ENCODE measurements around the gene SLC9A3.
"Not testable (repeated sequence)": the region's sequence is repeated elsewhere in the genome, so short reads cannot be mapped to it uniquely, and the experiment has no call there.

Gene SLC9A3

DNA sequence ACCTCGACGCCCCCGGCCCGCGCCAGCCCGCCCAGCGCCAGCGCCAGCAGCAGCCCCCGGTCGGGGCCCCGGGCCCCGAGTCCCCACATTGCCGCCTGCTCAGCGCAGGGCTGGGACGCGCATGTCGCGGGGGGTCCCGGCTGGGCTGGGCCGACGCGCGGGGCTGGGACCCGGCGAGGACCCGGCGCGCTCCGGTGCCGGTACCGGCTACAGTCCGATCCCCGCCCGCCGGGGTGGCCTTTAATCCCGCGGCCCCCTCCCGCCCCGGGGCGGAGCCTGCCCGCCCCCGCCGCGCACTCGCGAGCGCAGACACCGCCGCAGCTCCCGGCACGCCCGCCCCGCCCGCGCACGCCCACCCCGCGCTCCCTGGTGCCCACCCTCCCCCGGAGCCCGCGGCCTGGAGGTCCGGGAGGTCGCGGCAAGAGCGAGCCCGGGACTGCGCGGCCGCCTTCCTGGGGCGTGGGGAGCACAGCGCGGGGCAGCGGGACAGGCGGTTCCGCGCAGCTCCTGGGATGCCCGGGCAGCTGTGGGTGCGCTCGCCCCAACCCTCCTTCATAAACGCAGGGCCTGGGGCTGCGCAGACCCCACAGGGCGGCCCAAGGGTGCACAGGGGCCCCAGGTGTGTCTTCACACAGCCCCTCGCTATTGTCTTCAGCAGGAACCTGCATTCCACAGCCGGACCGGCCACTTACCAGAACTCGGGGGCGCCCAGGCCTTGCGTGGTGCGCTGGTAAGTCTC lies at the start of gene SLC9A3:
Gene SLC9A3 (minus strand): TSS at position 216 of the 739 bp plus-strand sequence.
- no peak for DNase-seq (ENCODE audit: low read depth)

DNA sequence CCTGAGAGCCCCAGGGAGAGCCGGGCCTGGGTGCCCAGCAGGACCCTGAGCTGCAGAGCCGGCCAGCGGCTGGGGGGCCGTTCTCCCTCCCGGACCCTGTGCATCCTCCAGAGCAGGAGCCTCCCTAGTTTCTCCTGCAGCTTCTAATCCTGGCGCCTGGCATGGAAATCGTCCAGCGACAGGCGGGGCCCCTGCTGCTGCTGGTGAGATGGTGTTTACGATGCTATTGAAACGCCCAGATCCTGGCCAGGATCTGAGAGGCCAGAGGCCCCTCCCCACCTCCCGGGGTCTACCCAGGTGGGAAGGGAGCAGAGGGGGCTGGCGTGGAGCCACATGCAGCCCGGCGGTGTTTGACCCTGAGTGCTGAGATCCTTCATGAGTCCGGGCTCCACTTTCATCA lies 49.7 kb upstream of the SLC9A3 start:
- DNase-seq (ENCODE audit: low read depth), result no peak

DNA sequence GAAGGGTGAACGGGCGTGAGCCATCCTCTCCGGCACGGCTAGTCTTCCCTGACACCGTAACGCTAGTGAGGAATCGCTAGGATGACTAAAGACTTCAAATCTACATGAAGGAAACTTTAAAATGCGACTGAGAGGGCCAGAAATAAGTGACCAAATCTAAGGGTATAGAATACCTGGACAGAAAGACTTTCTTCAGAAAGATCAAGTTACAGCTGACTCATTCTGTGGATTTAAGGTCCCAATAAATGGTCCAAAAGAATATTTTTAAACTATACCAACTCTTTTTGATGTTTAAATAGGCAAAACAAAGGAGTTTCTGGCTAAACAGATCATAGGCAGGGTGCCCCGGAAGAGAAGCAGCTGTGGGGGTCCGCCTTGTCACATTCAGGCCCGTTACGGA lies 49.0 kb upstream of the SLC9A3 start:
- no peak for DNase-seq (ENCODE audit: low read depth)

DNA sequence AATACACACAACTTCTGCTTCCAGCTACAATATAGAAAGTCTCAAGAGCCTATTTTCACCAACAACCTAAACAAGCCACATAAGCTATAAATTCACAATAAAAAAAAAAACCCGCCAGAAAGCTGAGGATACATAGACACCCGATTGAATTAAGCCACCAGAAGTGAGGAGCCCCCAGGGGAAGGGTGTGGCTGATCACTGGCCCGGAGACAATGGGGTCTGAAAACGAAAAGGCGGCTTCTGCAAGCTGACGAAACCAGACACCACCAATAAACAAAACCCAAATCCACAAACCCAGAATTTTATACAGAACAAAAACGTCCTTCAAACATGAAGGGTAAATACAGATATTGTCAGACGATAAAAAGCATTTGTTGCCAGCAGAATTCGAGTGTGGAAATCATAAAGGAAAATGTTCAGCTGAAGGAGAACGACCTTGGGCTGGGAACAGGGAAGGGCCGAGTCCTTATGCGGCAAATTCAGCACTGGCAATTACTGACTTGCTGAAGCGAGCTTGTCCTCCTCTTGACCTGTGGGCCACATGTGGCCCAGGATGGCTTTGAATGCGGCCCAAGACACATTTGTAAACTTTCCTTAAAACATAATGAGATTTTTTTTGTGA lies 48.3 kb upstream of the SLC9A3 start:
- DNase-seq (ENCODE audit: low read depth), result no peak

DNA sequence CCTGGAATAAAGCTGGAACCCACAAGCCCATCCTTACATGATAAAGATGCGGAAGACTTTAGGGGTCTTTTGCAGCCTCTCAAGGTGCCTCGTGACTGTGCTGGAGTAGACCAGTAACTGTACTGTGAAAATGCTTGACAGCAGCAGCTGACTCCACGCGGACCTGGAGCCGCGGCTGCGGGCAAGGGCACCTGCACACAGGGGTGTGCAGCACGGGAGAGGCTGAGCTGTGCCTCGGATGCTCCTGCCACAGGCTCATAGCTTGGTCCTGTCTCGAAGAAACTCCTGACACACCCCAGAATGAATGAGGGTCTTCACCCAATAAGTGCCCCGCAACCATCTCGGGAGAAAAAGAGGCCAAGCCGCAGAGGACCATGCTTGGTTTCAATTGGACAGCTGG lies 47.5 kb upstream of the SLC9A3 start:
- DNase-seq (ENCODE audit: low read depth), result no peak

DNA sequence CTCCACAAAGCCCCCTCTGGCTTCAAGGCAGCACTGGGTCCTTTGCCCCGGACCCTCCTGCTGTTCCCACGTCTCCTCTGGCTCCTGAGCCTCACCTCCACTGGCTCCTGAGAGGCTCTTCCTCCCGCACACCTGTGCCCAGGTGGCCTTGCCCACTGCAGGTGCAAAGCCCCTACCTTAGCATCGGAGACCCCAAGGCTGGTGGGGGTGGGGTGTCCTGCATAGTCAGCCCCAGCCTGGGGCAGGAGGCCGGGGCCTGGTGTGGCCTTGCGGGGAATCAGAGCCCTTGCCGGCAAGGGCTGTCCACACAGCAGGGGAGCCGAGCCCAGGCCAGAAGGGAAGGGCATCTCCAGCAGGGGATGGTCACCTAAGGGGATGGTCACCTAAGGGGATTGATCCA lies 46.6 kb upstream of the SLC9A3 start:
- no peak for DNase-seq (ENCODE audit: low read depth)

DNA sequence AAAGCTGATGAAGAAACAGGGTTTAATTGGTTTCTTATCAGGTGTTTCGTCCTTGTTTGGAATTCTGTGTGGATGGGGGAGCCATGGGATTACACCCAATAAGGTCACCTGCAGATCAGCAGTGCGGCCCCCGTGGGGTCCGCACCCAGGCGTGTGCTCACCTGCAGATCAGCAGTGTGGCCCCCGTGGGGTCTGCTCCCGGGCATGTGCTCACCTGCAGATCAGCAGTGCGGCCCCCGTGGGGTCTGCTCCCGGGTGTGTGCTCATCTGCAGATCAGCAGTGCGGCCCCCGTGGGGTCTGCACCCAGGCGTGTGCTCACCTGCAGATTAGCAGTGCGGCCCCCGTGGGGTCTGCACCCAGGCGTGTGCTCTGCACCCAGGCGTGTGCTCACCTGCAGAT lies 46.2 kb upstream of the SLC9A3 start:
- DNase-seq (ENCODE audit: low read depth), result no peak

DNA sequence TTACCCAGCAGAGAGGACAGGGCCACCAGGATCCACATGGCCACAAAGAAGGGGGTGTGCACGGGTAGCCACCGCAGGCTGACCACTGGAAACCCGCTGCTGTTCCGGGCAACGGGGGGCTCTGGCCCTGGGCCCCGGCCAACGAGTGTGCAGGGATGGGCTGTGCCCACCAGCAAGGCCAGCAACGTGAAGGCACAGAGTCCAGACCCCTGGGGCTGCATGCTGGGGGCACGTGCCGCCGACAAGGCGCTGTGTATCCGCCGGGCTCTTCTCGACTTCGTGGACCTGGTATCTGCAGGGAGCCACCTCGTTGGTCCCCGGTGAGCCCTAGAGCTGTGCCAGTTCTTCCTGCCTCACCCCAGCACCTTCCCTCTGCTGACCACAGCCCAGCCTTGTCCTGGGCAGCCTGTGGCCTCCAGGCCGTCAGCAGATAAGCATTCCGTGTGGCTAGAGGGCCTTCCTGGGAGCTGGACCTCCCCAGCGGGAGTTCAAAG lies 45.7 kb upstream of the SLC9A3 start:
- DNase-seq (ENCODE audit: low read depth), result no peak

DNA sequence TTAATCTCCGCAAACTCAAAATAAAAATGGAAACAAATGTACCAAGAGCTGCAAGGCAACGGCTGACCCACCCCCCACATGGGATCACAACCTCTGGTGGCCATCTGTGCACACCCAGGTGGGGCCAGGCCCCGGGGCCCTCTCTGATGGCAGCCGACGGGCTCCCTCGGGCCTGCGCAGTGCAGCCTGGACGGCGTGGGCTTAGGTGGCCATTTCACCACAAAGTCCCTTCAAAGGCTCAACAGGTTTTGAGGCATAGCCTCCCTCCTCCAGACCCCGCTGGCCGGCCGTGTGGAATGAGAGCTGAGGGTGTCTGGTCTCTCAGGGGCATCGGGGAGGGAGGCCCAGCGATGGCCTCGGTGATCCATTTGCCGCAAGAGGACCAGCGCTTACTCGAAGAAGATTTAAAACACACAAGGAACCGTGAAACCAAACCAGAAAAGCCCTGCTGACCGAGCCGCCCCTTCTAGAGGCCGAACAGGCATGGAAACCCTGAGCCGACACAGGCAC lies 45.2 kb upstream of the SLC9A3 start:
- DNase-seq (ENCODE audit: low read depth), result no peak

DNA sequence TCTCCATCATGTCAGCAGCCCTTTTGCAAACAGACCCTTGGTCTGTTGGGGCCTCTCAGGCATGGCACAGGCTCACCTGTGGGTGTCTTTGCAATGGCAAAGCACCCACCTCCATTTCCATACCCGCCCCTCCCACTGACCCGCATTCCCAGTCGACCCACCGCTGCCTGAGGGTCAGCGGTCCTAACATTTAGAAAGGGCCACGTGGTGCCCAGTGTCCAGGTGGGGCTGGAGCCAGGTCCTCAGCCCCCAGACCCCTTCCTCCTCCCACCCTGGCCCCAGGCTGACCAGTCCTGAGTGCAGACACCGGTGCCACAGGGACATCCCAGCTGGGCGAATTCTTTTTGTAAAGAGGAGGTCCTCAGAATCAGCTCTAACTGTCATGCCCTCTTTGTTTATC lies 44.6 kb upstream of the SLC9A3 start:
- no peak for DNase-seq (ENCODE audit: low read depth)

DNA sequence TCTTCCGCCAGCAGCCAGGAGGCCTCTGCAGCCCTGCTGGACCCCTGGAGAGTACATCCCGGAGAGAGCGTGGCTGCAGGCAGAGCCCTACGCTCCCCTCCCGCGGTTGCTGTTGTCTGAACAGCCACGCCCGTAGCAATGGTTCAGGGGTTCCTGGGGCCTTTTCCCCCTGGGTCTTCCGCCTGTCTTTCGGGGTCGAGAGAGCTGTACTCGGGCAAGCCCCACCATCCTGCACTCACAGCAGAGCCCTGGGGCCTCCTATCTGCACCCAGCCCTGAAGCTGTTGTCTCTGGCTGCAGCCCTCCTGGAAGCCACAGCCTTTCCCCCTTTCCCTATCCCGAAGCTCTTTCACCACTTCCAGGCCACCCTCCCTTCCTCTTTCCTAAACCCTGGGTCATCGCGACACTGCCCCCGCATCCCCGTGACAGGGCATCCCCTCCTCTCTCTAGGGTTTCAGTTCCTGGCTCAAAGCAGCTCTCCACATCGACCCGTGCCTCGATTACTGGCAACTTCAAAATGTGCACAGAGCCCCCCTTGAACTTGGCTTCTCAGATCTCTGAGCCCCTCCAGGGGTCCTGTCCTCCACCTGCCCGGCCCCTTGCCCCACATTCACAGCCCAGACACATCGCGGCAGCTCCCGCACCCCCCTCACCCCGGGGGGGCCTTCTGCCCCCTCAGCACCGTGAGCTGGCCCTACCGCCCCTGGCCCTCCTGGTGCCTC lies 44.0 kb upstream of the SLC9A3 start:
- no peak for DNase-seq (ENCODE audit: low read depth)

DNA sequence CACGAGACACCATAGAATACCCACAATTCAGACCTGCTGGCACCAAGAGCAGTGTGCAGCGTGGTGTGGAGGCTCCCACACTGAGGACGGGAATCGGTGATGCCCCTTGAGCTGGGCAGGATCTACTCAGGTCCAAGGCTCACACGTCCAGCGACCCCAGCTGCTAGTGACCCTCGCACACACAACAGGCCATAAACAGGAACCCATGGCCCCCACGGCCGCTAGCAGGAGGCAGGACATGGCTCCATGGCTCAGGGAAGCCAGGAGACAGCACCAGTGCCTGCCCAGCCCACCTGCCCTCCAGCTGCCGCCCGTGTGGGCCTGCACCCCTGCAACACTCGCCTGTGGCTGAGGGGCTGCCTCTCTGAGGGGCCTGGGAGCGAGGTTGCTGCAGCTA lies 43.4 kb upstream of the SLC9A3 start:
- DNase-seq (ENCODE audit: low read depth), result no peak

DNA sequence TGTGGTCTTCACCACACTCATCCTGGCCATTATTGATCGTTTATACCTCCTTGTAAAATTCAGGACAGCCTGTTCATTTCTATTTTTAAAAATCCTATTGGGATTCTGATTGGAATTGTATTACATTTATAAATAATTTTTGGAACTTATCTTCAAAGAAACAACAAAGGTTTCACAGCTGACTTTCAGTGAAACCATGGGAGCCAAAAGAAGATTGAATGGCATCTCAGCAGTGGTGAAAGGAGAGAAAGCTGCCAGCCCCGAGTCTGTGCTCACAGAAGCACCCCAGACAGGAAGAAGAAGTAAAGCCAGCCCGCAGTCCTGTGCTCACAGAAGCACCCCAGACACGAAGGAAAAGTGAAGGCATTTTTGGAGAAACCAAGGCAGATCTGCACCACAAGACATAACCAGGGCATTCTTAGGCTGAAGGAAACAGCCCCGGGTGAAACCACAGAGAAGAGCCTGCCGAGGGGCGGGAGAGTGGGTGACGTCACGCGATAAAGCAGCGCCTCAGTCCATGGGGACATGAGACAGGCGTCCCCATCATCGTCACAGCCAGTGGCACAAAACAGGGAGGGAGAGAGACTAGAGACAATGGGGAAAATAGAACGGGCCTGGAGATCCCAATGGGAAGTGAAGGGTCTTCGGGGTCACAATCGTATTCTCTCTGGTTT lies 42.5 kb upstream of the SLC9A3 start:
- no peak for DNase-seq (ENCODE audit: low read depth)

DNA sequence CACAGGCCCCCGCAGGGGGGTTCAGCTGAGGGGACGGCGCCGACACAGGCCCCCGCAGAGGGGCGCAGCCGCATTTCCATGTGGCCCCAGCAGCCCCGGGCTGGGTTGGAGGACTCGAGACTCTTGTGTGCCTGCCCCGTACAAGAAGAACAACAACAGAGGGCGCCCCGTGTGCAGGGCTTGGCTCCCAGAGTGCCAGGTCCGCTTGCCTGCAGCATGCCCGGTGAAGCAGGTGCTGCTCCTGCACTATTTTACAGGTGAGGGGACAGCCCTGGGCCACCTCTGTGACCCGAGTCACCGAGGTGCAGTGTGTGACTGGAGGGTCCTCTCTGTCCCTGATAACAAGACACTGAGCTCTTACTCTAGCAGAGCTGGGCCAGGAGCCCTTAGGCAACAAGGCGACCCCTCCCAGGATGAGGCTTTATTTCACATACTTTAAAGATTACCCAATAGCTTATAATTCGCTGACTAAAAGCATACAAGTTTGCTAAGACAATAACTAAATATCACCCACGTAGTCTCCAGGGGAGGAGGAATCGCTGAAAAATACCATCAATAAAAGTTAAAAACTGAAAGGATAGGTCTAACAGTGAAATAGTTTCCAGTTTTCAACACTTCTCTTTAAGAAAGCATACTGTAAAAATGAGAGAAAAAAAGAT lies 41.7 kb upstream of the SLC9A3 start:
- no peak for DNase-seq (ENCODE audit: low read depth)

DNA sequence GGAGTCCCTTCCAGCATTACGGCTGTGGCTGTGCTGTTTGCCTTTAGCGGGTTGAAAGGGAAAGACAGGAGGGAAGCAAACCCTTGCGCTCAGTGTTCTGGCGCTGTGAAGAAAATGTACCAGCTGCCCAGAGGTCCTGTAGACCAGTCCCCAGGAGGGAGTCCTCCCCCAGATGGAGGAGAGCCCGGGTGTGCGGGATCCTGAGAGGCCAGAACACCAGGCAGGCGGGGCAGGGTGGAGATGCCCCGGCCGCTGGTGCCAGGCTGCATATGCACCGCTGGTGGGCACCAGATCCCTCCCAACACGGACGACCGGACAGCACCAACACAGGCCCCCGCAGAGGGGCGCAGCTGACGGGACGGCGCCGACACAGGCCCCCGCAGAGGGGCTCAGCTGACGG lies 37.2 kb upstream of the SLC9A3 start:
- no peak for DNase-seq (ENCODE audit: low read depth)

DNA sequence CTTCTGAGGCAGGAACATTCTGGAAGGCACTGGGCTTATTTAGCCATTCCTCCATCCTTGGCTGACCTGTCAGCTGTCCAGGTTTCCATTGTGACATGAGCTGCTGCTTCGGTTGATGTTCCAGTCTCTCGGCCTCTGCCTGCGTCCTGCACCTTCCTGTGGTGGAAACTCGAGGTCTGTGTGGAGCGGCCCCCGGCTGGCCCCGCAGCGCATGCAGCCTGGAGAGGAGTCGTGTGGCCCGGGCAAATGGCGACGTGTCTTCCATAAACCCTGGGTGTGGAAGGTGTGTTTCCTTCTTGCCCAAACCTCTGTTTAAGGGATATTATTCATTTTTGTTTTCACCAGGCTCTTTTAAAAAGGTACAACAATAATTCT lies 36.5 kb upstream of the SLC9A3 start:
- DNase-seq (ENCODE audit: low read depth), result no peak

DNA sequence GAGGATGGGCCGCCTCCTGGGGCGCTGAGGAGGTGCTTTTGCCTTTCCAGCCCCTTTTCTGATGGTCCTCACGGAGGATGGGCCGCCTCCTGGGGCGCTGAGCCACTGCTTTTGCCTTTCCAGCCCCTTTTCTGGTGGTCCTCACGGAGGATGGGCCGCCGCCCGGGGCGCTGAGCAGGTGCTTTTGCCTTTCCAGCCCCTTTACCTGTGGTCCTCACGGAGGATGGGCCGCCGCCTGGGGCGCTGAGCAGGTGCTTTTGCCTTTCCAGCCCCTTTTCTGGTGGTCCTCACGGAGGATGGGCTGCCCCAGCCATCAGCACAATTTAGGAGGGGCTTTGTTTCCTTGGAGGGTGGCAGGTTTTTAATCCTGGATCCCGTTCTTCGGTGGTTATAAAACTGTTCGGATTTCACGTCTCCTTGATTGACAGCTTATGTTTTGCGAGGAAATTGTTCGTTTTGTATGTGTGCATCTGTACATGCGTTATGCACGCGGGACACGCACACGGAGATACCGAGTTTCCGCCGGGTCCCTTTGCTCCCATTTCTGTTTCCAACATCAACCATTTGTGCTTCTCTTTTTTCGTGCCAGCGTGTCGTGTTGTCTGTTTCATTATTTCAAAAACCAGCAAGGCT lies 34.7 kb upstream of the SLC9A3 start:
- no peak for DNase-seq (ENCODE audit: low read depth)

DNA sequence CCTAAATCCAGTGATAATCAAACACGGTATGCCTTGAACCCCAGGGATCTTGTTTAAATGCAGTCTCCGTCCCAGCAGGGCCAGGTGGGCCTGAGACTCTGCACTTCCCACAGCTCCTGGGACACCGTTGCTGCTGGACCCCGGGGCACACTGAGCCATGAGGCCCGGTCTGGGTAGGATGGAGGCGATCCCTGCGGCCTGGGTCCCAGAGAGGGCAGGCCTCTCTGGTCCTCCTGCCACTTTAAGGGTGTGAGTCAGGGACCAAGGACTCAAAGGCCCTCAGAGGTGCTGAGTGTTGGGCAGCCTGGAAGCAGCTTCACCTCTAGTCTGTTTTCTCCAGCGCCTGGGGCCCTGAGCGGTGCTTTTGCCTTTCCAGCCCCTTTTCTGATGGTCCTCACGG lies 34.1 kb upstream of the SLC9A3 start:
- no peak for DNase-seq (ENCODE audit: low read depth)

DNA sequence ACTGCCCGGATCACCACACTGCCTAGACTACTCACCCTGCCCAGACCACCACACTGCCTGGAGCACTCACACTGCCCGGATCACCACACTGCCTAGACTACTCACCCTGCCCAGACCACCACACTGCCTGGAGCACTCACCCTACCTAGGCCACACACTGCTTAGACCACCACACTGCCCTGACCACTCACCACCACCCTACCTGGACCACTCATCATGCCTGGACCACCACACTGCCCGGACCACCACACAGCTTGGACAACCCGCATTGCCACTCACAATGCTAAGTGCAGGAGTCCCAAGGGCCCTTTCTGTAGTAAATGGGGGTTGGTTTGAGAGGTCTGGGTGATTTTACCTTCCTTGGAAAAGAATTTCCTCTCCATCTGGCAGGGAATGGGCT lies 33.7 kb upstream of the SLC9A3 start:
- DNase-seq (ENCODE audit: low read depth), result not testable (repeated sequence)

DNA sequence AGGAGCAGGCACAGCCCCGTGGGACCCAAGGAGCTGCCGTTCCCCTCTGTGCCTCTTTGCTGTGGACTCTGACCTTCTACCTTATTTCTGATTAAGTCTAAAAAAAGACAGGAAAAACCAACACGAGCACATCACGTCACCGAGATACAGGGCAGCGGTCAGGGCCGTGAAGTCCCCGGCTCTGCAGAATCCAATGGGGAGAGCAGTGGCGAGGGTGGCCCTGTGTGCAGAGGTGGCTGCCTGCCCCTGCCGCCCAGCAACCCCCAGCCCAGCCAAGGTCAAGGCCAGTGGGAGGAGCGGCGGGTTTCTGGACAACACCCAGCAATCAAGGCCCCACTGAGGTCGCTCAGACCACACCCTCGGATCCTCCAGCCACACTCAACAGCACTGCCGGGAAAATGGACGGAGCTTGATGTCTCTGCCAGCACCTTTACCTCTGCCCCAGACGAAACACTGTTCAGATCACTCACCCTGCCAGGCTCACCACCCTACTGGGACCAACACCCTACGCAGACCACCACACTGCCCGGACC lies 32.7 kb upstream of the SLC9A3 start:
- no peak for DNase-seq (ENCODE audit: low read depth)

DNA sequence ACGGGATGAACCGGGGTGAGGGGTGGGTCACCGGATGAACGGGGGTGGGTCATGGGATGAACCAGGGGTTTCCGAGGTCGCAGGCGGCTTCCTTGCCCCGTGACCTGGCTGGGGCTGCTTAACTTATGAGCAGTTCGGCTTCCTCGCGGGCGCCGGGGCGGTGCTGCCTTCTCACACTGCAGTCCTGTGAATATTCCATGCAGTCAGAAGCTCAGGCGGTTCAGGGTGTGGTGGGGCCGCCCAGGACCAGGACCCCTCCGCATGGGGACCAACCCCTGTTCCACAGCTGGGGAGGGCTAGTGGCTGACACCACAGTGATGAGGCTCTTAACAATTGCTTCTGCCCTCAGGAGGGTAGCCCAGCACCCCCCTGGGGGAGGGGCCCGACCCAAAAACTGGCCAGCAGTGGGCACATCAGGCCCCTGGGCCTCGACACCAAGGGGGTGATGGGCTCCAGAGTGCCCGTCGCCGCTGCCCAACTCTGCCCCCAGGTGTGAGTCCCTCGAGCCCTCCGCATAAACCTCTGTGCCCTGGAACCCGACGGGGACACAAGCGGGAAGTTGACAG lies 30.9 kb upstream of the SLC9A3 start:
- no peak for DNase-seq (ENCODE audit: low read depth)

All from stromal cell of bone marrow (primary cell).